HepG2 (cell line): ENCODE results near the gene SIN3A. TPM values are rescaled to one million over a fixed set of nuclear protein-coding genes. Genes with fewer than 3 reads are reported as not detected.

Experiments
- ATAC-seq: fragments of 200-7000 bp; cut with Tn5 transposase; 3 replicates; pipeline ENCODE4 v1.9.1; 2020; ENCODE audit warnings: mild to moderate bottlenecking, moderate library complexity
- BruUV-seq: library from RNA; stranded (reverse); fragments of 400-500 nt; replicated peaks from 2 replicates; lab custom pipeline; 2021; lab: Mats Ljungman, UMichigan
- CTCF ChIA-PET: fragments of 300-600 bp; formaldehyde crosslinking; extraction: SDS; loops from one replicate; lab custom pipeline; 2021; ENCODE audit warnings: low total read pairs, inconsistent platforms, low intra/inter-chr PET ratio; lab: Yijun Ruan, JAX
- POLR2A ChIA-PET: fragments of 350-600 bp; sonication (Branson Sonifier 250); formaldehyde crosslinking; loops from one replicate; lab custom pipeline; 2020; ENCODE audit warnings: antibody characterized with exemption, inconsistent platforms; lab: Yijun Ruan, JAX
- DNase-seq: peaks from one replicate; pipeline ENCODE4 v3.0.0-alpha.2; 2015; ENCODE audit warnings: low spot score
- FAIRE-seq: peaks from 3 replicates; lab custom pipeline; 2011; peaks lifted over from hg19 to GRCh38; lab: Jason Lieb, UNC
- H2AFZ ChIP-seq: one replicate; pipeline ENCODE4 v1.6.1; 2011; ENCODE audit warnings: low read length, inconsistent platforms
- H3K27ac ChIP-seq: fragments of 300-600 bp; 3 replicates; pipeline ENCODE4 v1.8.0; 2011; ENCODE audit warnings: mixed run types, mild to moderate bottlenecking, mixed read lengths, low read length, inconsistent platforms; ENCODE audit not compliant: insufficient read depth; ENCODE audit errors: extremely low read length
- H3K27me3 ChIP-seq, 2 experiments: fragments of 200-600 bp in 1 of 2; 2 replicates in 1 of 2; 3 replicates in 1 of 2; pipeline versions ENCODE4 v1.6.0 to v1.8.0; 2011; ENCODE audit warnings: low read length in 2 of 2, mild to moderate bottlenecking in 2 of 2, moderate library complexity in 2 of 2, inconsistent platforms in 1 of 2; ENCODE audit not compliant: insufficient read depth in 2 of 2, control insufficient read depth in 1 of 2
- H3K36me3 ChIP-seq, 2 experiments: fragments of 200-600 bp in 1 of 2; replicated peaks in 1 of 2; 2 replicates in 1 of 2; 3 replicates in 1 of 2; pipeline versions ENCODE4 v1.5.1 to v1.8.0; 2011; ENCODE audit warnings: low read length in 2 of 2, inconsistent platforms in 1 of 2; ENCODE audit not compliant: insufficient read depth in 2 of 2, control insufficient read depth in 1 of 2
- H3K4me1 ChIP-seq: 2 replicates; pipeline ENCODE4 v1.5.1; 2012; ENCODE audit warnings: low read length, inconsistent platforms; ENCODE audit not compliant: insufficient read depth
- H3K4me2 ChIP-seq: 2 replicates; pipeline ENCODE4 v1.6.0; 2011; ENCODE audit warnings: low read depth, low read length, inconsistent platforms
- H3K4me3 ChIP-seq, 3 experiments: fragments of 200-600 bp in 1 of 3; sonication (generic), shearing (Covaris generic) in 1 of 3; replicated peaks in 1 of 3; 2 replicates each; pipeline ENCODE4 v1.5.1; 2011 to 2016; ENCODE audit warnings: low read length in 3 of 3, inconsistent platforms in 2 of 3, low read depth in 2 of 3, mild to moderate bottlenecking in 2 of 3, control low read depth in 1 of 3, mixed read lengths in 1 of 3; ENCODE audit not compliant: insufficient read depth in 1 of 3
- H3K79me2 ChIP-seq: one replicate; pipeline ENCODE4 v1.6.1; 2011; ENCODE audit warnings: low read length, inconsistent platforms; ENCODE audit not compliant: insufficient read depth
- H3K9ac ChIP-seq: 2 replicates; pipeline ENCODE4 v1.6.0; 2011; ENCODE audit warnings: mild to moderate bottlenecking, low read depth, low read length, inconsistent platforms; ENCODE audit not compliant: insufficient read depth
- H3K9me3 ChIP-seq: 2 replicates; pipeline ENCODE4 v1.5.1; 2012; ENCODE audit warnings: mild to moderate bottlenecking, low read length
- H4K20me1 ChIP-seq: 2 replicates; pipeline ENCODE4 v1.6.0; 2011; ENCODE audit warnings: inconsistent platforms, mild to moderate bottlenecking, low read length, moderate library complexity; ENCODE audit not compliant: insufficient read depth
- CCDC6 ChIP-seq: sonication (generic); formaldehyde crosslinking; IDR thresholded peaks from 2 replicates; pipeline ENCODE4 v1.8.1; 2022; ENCODE audit warnings: mild to moderate bottlenecking, missing genetic modification reagents, moderate library complexity
- CHCHD3 ChIP-seq: sonication (generic); formaldehyde crosslinking; IDR thresholded peaks from 2 replicates; pipeline ENCODE4 v1.8.0; 2022; ENCODE audit warnings: mild to moderate bottlenecking, missing genetic modification reagents, moderate library complexity
- FLYWCH1 ChIP-seq: sonication (generic); formaldehyde crosslinking; IDR thresholded peaks from 2 replicates; pipeline ENCODE4 v1.8.1; 2023; ENCODE audit warnings: mild to moderate bottlenecking, missing genetic modification reagents
- JUNB ChIP-seq: sonication (generic); formaldehyde crosslinking; IDR thresholded peaks from 2 replicates; pipeline ENCODE4 v1.8.0; 2022; ENCODE audit warnings: missing genetic modification reagents, mild to moderate bottlenecking, borderline replicate concordance
- JUND ChIP-seq: sonication (generic); formaldehyde crosslinking; IDR thresholded peaks from 2 replicates; pipeline ENCODE4 v1.8.0; 2022; ENCODE audit warnings: mild to moderate bottlenecking, missing genetic modification reagents
- MAFF ChIP-seq: IDR thresholded peaks from 2 replicates; pipeline ENCODE4 v1.6.1; 2011; ENCODE audit warnings: low read depth, low read length, improper control_type of control experiment
- NONO ChIP-seq, 2 experiments: fragments of 450-650 bp in 1 of 2; sonication (generic) in 1 of 2; formaldehyde crosslinking in 1 of 2; IDR thresholded peaks in 1 of 2; conservative IDR thresholded peaks in 1 of 2; 2 replicates each; pipeline versions ENCODE4 v1.6.1 to v1.8.0; 2017 to 2022; ENCODE audit warnings: mild to moderate bottlenecking in 1 of 2, missing genetic modification reagents in 1 of 2, moderate library complexity in 1 of 2
- NR2F1 ChIP-seq, 2 experiments: fragments of 450-650 bp in 1 of 2; formaldehyde crosslinking in 1 of 2; IDR thresholded peaks; 2 replicates each; pipeline versions ENCODE4 v1.5.0 to v1.6.1; 2016 to 2020; ENCODE audit warnings: mild to moderate bottlenecking in 1 of 2, missing compliant biosample characterization in 1 of 2, missing genetic modification reagents in 1 of 2, moderate library complexity in 1 of 2
- NRL ChIP-seq: sonication (generic); formaldehyde crosslinking; IDR thresholded peaks from 2 replicates; pipeline ENCODE4 v1.5.0; 2020; ENCODE audit warnings: missing genetic modification reagents, mild to moderate bottlenecking, moderate library complexity, borderline replicate concordance
- STAG1 ChIP-seq: sonication (generic); formaldehyde crosslinking; IDR thresholded peaks from 2 replicates; pipeline ENCODE4 v1.4.0; 2020; ENCODE audit warnings: missing genetic modification reagents
- SYNCRIP ChIP-seq: fragments of 200-400 bp; formaldehyde crosslinking; IDR thresholded peaks from 2 replicates; pipeline ENCODE4 v1.6.1; 2018; ENCODE audit warnings: mild to moderate bottlenecking, low read depth, low read length; ENCODE audit not compliant: insufficient read depth
- ZFP36 ChIP-seq: fragments of 150-350 bp; IDR thresholded peaks from 2 replicates; pipeline ENCODE4 v1.6.1; 2018; ENCODE audit warnings: borderline replicate concordance, low read length, low read depth; ENCODE audit not compliant: partially characterized antibody
- ZKSCAN1 ChIP-seq: fragments of 150-350 bp; IDR thresholded peaks from 2 replicates; pipeline ENCODE4 v1.6.1; 2014; ENCODE audit warnings: low read length
- ZMYM4 ChIP-seq: sonication (generic); formaldehyde crosslinking; IDR thresholded peaks from 2 replicates; pipeline ENCODE4 v1.8.1; 2023; ENCODE audit warnings: mild to moderate bottlenecking, missing genetic modification reagents
- ZNF530 ChIP-seq: sonication (generic); formaldehyde crosslinking; IDR thresholded peaks from 2 replicates; pipeline ENCODE4 v1.5.0; 2020; ENCODE audit warnings: low read depth, mild to moderate bottlenecking, missing genetic modification reagents
- ZNF766 ChIP-seq: sonication (generic); formaldehyde crosslinking; IDR thresholded peaks from 2 replicates; pipeline ENCODE4 v1.5.0; 2020; ENCODE audit warnings: missing genetic modification reagents, borderline replicate concordance
- WGBS: methylation state at CpG from one replicate; pipeline ENCODE4 v1.1.6; 2017; ENCODE audit warnings: low lambda C conversion rate; 5-methylcytosine and 5-hydroxymethylcytosine counted together
- in situ Hi-C: cut with HindIII; loops from 2 replicates; pipeline ENCODE4 v1.10.0; 2017; ENCODE audit warnings: low pct_unique_long_range_greater_than_20kb; ENCODE audit not compliant: extremely low pct_ligation_motif_present
- intact Hi-C: fragments of 100-400 bp; cut with micrococcal nuclease; formaldehyde crosslinking; loops from one replicate; pipeline ENCODE4 v1.10.0; 2022; ENCODE audit not compliant: unreplicated experiment
- polyA plus RNA-seq, 8 experiments: library from polyadenylated mRNA; depleted of rRNA in 3 of 8; stranded (reverse) in 7 of 8; unstranded in 1 of 8; fragments of >200 nt; fragmentation: Illumina TruSeq in 4 of 8; extraction: Trizol in 4 of 8; gene quantifications; 2 replicates each; pipeline versions ENCODE4 v1.2.1 to v1.2.3, GENCODE V29; 2011 to 2016; ENCODE audit warnings: low read depth in 4 of 8, missing spikeins in 1 of 8, mixed read lengths in 1 of 8; ENCODE audit not compliant: insufficient read depth in 1 of 8
- total RNA-seq, 5 experiments: library from RNA; depleted of rRNA; stranded (reverse); fragments of >200 nt; fragmentation: Illumina TruSeq; extraction: Trizol; gene quantifications; 2 replicates each; pipeline ENCODE4 v1.2.3, GENCODE V29; 2016; ENCODE audit warnings: low read depth in 1 of 5
- TF ChIP-seq, protein P1 (sequence below): sonication (generic); formaldehyde crosslinking; IDR thresholded peaks from 2 replicates; pipeline ENCODE4 v1.8.0; 2022; ENCODE audit warnings: missing genetic modification reagents, low read depth, mild to moderate bottlenecking, borderline replicate concordance
- TF ChIP-seq, protein P2 (sequence below): sonication (generic); formaldehyde crosslinking; IDR thresholded peaks from 2 replicates; pipeline ENCODE4 v1.8.1; 2023; ENCODE audit warnings: mild to moderate bottlenecking, missing genetic modification reagents
- TF ChIP-seq, protein P3 (sequence below): sonication (generic); formaldehyde crosslinking; IDR thresholded peaks from 2 replicates; pipeline ENCODE4 v1.5.1; 2020; ENCODE audit warnings: missing genetic modification reagents, mild to moderate bottlenecking, borderline replicate concordance

The SIN3A gene
- total and polyA plus RNA-seq, 2 of the 13 experiments (the other 11 are each of a cell fraction or from before 2014, with no cell fraction given): 16.1 to 28.1 TPM

DNA sequence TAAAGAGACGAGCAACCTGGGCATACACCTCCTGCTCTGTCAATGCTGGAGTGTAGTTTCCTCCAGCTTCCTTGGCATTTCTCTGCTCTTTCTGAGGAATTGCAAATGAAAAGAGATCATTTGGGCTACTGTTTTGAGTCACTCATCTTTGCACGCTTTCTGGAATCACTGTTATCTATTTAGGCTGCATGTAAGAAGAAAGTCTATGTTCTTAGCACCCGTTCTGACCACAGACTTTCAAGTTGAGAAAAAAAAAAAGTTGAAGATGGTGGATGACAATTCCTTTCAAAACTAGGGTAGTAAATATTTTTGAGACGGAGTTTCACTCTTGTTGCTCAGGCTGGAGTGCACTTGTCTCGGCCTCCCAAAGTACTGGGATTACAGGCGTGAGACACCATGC is 41.3 kb downstream of the SIN3A start:
- no peak overlapping the region for H3K4me2 ChIP-seq
- H3K4me1 ChIP-seq: no peaks in the 10 kb centered on the region
- ChIA-PET CTCF (no interaction called here), POLR2A (no interaction called here)
- intact Hi-C loops (no loop called here), in situ Hi-C loops (no loop called here)
- H3K36me3 ChIP-seq: peaks cover 23 to 88% of the 10 kb centered on the region in 2 experiments
- H3K9ac ChIP-seq: no peak overlapping the region
- 93% methylated on average over 6 of the region's 6 CpGs for WGBS
- H4K20me1 ChIP-seq: no peaks in the 10 kb centered on the region
- FAIRE-seq (no peak), ATAC-seq (no peak), DNase-seq (no peak)
- no TSS peak for BruUV-seq
- TF ChIP-seq NR2F1 (CRISPR knock-in tag; IDR thresholded peaks at IDR 0.05) (no peak), ZKSCAN1 (no peak), STAG1 (CRISPR knock-in tag) (no peak), ZNF766 (CRISPR knock-in tag) (no peak)
- TF ChIP-seq, protein P1, sequence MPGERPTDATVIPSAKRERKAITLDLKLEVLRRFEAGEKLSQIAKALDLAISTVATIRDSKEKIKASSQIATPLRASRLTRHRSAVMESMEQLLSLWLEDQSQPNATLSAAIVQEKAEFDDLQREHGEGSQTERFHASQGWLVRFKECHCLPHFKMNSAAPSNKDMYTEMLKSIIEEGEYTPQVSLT (CRISPR knock-in tag): no peak
- TF ChIP-seq, protein P2, sequence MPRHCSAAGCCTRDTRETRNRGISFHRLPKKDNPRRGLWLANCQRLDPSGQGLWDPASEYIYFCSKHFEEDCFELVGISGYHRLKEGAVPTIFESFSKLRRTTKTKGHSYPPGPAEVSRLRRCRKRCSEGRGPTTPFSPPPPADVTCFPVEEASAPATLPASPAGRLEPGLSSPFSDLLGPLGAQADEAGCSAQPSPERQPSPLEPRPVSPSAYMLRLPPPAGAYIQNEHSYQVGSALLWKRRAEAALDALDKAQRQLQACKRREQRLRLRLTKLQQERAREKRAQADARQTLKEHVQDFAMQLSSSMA (CRISPR knock-in tag): no peak
- H2AFZ ChIP-seq: no peak overlapping the region
- no peak overlapping the region for H3K4me3 ChIP-seq
- no peaks in the 10 kb centered on the region for H3K9me3 ChIP-seq
- no peak overlapping the region for H3K27ac ChIP-seq
- H3K27me3 ChIP-seq: no peaks in the 10 kb centered on the region
- no peaks in the 10 kb centered on the region for H3K79me2 ChIP-seq

DNA sequence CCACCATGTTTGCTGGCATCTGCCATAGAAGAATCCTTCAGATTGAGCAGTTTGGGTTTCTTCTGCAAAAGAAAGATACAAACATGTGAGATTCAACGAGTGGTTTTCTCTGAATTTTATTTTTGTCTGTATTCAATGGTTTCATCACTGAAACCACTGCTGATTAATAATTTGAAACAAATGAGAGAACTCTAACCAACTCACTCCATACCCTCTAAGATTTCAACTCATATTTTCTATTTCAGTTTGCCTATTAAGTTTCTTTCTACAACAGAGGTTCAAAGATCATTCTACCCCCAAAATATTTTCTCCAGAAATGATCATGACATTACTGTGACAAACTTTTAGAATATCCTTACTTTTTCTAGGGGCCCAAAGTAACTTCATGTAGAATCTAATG is 44.4 kb downstream of the SIN3A start:
- in situ Hi-C loops (no loop called here), intact Hi-C loops (no loop called here)
- Histone ChIP-seq H3K27me3 (no peaks in the 10 kb centered on the region), H3K9me3 (no peaks in the 10 kb centered on the region), H3K4me3 (no peak overlapping the region), H3K27ac (no peak overlapping the region), H2AFZ (no peak overlapping the region), H4K20me1 (no peaks in the 10 kb centered on the region), H3K4me2 (no peak overlapping the region), H3K4me1 (no peaks in the 10 kb centered on the region), H3K36me3 (peaks cover 20 to 74% of the 10 kb centered on the region in 2 experiments), H3K9ac (no peak overlapping the region), H3K79me2 (no peaks in the 10 kb centered on the region)
- no peak for FAIRE-seq
- ATAC-seq: no peak
- ChIA-PET CTCF (no interaction called here), POLR2A (no interaction called here)
- 96% methylated on average over 1 of the region's 1 CpG for WGBS
- no peak for DNase-seq
- BruUV-seq: no TSS peak
- TF ChIP-seq JUNB (no peak), SYNCRIP (no peak), NONO (IDR thresholded peaks at IDR 0.05) (no peak), NONO (CRISPR knock-in tag; conservative IDR thresholded peaks at IDR 0.05) (no peak), CCDC6 (CRISPR knock-in tag) (no peak), NRL (CRISPR knock-in tag) (no peak), FLYWCH1 (CRISPR knock-in tag) (no peak), ZNF530 (CRISPR knock-in tag) (no peak), MAFF (no peak), ZFP36 (no peak), ZMYM4 (CRISPR knock-in tag) (no peak), JUND (CRISPR knock-in tag) (no peak), CHCHD3 (CRISPR knock-in tag) (no peak)
- TF ChIP-seq, protein P3, sequence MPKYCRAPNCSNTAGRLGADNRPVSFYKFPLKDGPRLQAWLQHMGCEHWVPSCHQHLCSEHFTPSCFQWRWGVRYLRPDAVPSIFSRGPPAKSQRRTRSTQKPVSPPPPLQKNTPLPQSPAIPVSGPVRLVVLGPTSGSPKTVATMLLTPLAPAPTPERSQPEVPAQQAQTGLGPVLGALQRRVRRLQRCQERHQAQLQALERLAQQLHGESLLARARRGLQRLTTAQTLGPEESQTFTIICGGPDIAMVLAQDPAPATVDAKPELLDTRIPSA (CRISPR knock-in tag): no peak
